Heart left ventricle (tissue), 16 donors: ENCODE data around the gene TUSC2. TPM values are rescaled to one million over a fixed set of nuclear protein-coding genes. Genes with fewer than 3 reads are reported as not detected.

ENCODE experiments used
- ATAC-seq, 4 donors: fragments of 200-7000 bp; cut with Tn5 transposase; one replicate each; pipeline ENCODE4 v1.9.1; 2020 to 2022; ENCODE audit warnings: moderate library complexity in 4 of 4, mild to moderate bottlenecking in 3 of 4, moderate number of reproducible peaks in 1 of 4
- DNase-seq, 5 donors: peaks; one replicate each; pipeline ENCODE4 v3.0.0-alpha.2; 2020
- H3K27ac ChIP-seq, 12 donors: fragments of 200-600 bp; sonication (generic) in 4 of 12; one replicate each; pipeline versions ENCODE4 v1.5.0 to v1.8.0; 2016 to 2022; ENCODE audit warnings: mild to moderate bottlenecking in 2 of 12
- H3K27me3 ChIP-seq, 9 donors: fragments of 200-600 bp; sonication (generic) in 2 of 9; one replicate each; pipeline versions ENCODE4 v1.5.1 to v1.8.0; 2016 to 2022; ENCODE audit warnings: mild to moderate bottlenecking in 3 of 9
- H3K36me3 ChIP-seq, 9 donors: fragments of 200-600 bp; sonication (generic) in 2 of 9; one replicate each; pipeline versions ENCODE4 v1.5.0 to v1.8.0; 2018 to 2022; ENCODE audit warnings: mild to moderate bottlenecking in 2 of 9
- H3K4me1 ChIP-seq, 12 donors: fragments of 200-600 bp; sonication (generic) in 4 of 12; one replicate each; pipeline versions ENCODE4 v1.5.0 to v1.8.0; 2016 to 2022; ENCODE audit warnings: mild to moderate bottlenecking in 3 of 12
- H3K4me3 ChIP-seq, 12 donors: fragments of 200-600 bp; sonication (generic) in 4 of 12; one replicate each; pipeline versions ENCODE4 v1.5.0 to v1.8.0; 2017 to 2022; ENCODE audit warnings: mild to moderate bottlenecking in 9 of 12, moderate library complexity in 4 of 12
- H3K9me3 ChIP-seq, 12 donors: fragments of 200-600 bp; sonication (generic) in 4 of 12; one replicate each; pipeline versions ENCODE4 v1.5.0 to v1.8.0; 2016 to 2022; ENCODE audit warnings: mild to moderate bottlenecking in 1 of 12
- POLR2A ChIP-seq, 2 donors: fragments of 450-650 bp; IDR thresholded peaks; one replicate each; pipeline ENCODE4 v1.6.1; 2017; ENCODE audit warnings: antibody characterized with exemption in 2 of 2, mild to moderate bottlenecking in 2 of 2, moderate library complexity in 2 of 2
- WGBS, 4 donors: extraction: QIAGEN DNeasy Blood & Tissue Kit in 2 of 4; methylation state at CpG; one replicate each; pipeline versions ENCODE4 v1.1.5 to v1.1.7; 2013 to 2018; 5-methylcytosine and 5-hydroxymethylcytosine counted together
- intact Hi-C, 10 donors: fragments of 100-400 bp; cut with DNase I; formaldehyde crosslinking; loops; one replicate each; pipeline versions ENCODE4 v1.11.1 to v1.14.2; 2022
- long read RNA-seq, 3 donors: library from polyadenylated mRNA; unstranded; transcript quantifications; one replicate each; pipeline ENCODE4 v2.0.0, GENCODE V29; 2020 to 2021
- polyA plus RNA-seq, 2 donors: library from polyadenylated mRNA; stranded (reverse); fragments of 200-250 nt; gene quantifications; one replicate each; pipeline ENCODE4 v1.2.3, GENCODE V29; 2013
- total RNA-seq, 9 donors: library from RNA; depleted of rRNA in 2 of 9; stranded (reverse); fragments of >200 nt in 2 of 9; fragmentation: NEBNext Ultra II Directional in 3 of 9; extraction: Animal tissue kit (Norgen Biotek cat#: 25700) in 3 of 9; gene quantifications; one replicate each; pipeline versions ENCODE4 v1.1.0 to v1.2.4, GENCODE V29; 2016 to 2023
- TF ChIP-seq, protein P1 (sequence below), 12 donors: fragments of 200-600 bp; sonication (generic) in 4 of 12; IDR thresholded peaks; one replicate each; pipeline versions ENCODE4 v1.5.0 to v1.8.0; 2018 to 2022; ENCODE audit warnings: antibody characterized with exemption in 12 of 12, mild to moderate bottlenecking in 5 of 12
- donor health status: ischemic (EF 13 %, LVEDD 7.1; RV severe dilation, severe dysfunction).
- donor health status: healthy with polysubstance abuse.
- donor health status: DM: no; HTN: yes; CAD: no.
- donor health status: DM: no; HTN: no; CAD: no.
- donor health status: ischemic (EF 25% LVEDD 6.9; RV normal size, moderate dysfunction).
- donor health status: ischemic (EF 25% LVEDD 5.7; RV mildly dilated, moderate dysfunction).
- donor health status: healthy.
- donor health status: DM: yes; HTN: yes; CAD: no.
- donor health status: ischemic (EF 35%, LVEDD 5.7; RV mildly dilated, moderate dysfunction).
- donor health status: nonischemic (EF 11% LVEDD 7.7; RV severe dilation, severe dysfunction).
- donor health status: DM: yes; HTN: yes; CAD: no.
- donor health status: PGD.
- donor health status: ischemic (EF 29% LVEDD 5.4; RV normal size, mild dysfunction).
- donor health status: nonischemic (EF 23%, LVEDD 6.1; RV moderate dilation, normal function).

The TUSC2 gene, protein sequence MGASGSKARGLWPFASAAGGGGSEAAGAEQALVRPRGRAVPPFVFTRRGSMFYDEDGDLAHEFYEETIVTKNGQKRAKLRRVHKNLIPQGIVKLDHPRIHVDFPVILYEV
- total RNA-seq (10 to 100 TPM; 24.5 to 34.9 (median 29.0) TPM), polyA plus RNA-seq (10 to 100 TPM; 27.6 to 68.1 TPM)
- long read RNA-seq, donor 1, transcript TUSC2-201 (3 exons, 1,691 nt): major isoform, 24 of 30 reads
- long read RNA-seq, donor 1, partial matches to known transcripts: 3 of 30 reads
- long read RNA-seq, donor 1, other reads (novel, unspliced or antisense): 1 of 30 reads
- long read RNA-seq, donor 2, transcript TUSC2-201 (3 exons, 1,691 nt): major isoform, 117 of 137 reads
- long read RNA-seq, donor 2, transcript TUSC2-206 (3 exons, 475 nt): minor isoform, 11 of 137 reads
- long read RNA-seq, donor 2, partial matches to known transcripts: 5 of 137 reads
- long read RNA-seq, donor 2, other reads (novel, unspliced or antisense): 4 of 137 reads
- long read RNA-seq, donor 3, transcript TUSC2-201 (3 exons, 1,691 nt): major isoform, 28 of 36 reads
- long read RNA-seq, donor 3, partial matches to known transcripts: 3 of 36 reads
- long read RNA-seq, donor 3, other reads (novel, unspliced or antisense): 3 of 36 reads

DNA sequence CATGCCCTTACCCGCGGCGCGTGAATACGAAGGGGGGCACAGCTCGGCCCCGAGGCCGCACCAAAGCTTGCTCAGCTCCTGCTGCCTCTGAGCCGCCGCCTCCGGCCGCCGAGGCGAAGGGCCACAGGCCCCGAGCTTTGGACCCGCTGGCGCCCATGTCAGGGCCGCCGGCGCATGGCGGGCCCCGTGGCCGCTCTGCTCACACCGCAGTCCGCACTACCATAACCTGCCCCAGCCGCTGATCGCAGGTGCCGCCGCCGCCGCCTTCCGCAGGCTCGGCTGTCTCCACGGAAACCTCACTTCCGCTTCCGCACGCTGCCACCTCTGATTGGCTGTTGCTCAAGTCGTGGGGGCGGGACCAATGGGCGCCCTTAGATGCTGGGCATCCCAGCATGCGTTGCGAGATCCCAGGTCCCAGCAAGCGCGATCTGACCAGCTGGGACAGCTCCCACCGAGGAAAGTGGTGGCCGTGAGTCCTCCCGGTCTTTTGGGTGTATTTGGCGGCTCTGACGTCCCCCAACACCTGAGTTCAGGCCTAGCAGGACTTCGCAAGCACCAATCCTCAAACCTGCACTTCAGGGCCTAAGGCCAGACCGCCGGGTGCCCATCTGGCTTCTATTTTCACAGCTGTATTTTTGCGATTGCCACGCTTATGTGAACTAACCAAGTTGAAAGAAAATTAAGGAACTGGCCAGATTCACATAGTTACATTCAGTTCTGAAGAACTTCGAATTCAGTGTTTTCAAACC lies at the start of gene TUSC2:
Gene TUSC2, minus strand, starts transcription at position 281 of the 749 bp plus-strand sequence. Its CDS starts 124 bp downstream, at position 157.
- peaks cover 5 to 58% (median 40%) of the 10 kb centered on the region in 12 donors for H3K4me1 ChIP-seq
- 3 to 6% (median 3%) methylated on average over 33 to 55 of the region's 55 CpGs for WGBS, 4 donors
- peak within 1 kb of the TSS; percentile 59 to 93 (median 84) for H3K27ac ChIP-seq
- no peaks in the 10 kb centered on the region for H3K27me3 ChIP-seq
- no peaks in the 10 kb centered on the region for H3K9me3 ChIP-seq
- DNase-seq (peak; percentile 96 to 99 (median 98)), ATAC-seq (peak; percentile 67 to 86 (median 84))
- intact Hi-C loops: loop anchor here in 4 of 10 donors (5.0 to 10.0 kb wide), 3 partner anchors 36 to 73 kb away; partner anchors contain the start of genes LSMEM2 (in 2 of the 4) and IFRD2 (in 1 of the 4)
- H3K36me3 ChIP-seq: peaks cover 0 to 57% (median 51%) of the 10 kb centered on the region in 9 donors
- H3K4me3 ChIP-seq: peak within 1 kb of the TSS; percentile 69 to 100 (median 90)
- TF ChIP-seq POLR2A (IDR thresholded peaks at IDR 0.05): peak; percentile 28 to 82
- TF ChIP-seq, protein P1, sequence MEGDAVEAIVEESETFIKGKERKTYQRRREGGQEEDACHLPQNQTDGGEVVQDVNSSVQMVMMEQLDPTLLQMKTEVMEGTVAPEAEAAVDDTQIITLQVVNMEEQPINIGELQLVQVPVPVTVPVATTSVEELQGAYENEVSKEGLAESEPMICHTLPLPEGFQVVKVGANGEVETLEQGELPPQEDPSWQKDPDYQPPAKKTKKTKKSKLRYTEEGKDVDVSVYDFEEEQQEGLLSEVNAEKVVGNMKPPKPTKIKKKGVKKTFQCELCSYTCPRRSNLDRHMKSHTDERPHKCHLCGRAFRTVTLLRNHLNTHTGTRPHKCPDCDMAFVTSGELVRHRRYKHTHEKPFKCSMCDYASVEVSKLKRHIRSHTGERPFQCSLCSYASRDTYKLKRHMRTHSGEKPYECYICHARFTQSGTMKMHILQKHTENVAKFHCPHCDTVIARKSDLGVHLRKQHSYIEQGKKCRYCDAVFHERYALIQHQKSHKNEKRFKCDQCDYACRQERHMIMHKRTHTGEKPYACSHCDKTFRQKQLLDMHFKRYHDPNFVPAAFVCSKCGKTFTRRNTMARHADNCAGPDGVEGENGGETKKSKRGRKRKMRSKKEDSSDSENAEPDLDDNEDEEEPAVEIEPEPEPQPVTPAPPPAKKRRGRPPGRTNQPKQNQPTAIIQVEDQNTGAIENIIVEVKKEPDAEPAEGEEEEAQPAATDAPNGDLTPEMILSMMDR (IDR thresholded peaks at IDR 0.05): peak in 1 of 12 donors; percentile 11

DNA sequence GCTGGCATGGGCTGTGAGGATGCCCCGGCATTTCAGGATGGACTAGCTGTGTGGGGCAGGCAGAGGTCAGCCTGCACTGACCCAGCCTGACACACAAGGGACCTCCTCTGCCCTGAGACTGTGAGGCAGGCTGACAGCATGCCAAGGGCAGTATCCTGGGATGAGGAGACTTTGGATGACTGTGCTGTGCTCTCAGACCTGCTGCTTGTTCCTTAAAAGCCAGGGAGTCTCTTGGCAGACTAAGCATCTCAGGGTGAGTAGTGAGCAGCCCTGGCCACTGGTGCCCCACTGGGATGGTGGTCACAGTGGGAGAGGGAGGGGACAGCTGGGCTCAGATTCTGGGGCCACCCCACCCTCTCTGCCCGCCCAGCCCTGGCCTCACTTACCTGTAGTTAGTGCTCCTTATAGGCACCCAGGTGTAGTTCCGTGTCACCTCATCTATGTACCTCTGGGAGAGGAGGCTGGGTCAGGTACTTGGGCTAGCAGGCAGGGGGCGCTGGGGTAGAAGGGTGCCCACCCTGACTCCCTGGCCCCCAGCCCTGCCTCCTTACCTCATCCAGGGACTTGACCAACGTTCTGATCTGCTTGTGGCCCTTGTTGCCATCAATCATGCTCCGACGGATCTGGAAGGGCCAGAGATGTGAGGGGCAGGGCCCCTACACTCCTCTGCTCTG lies 47.4 kb upstream of the TUSC2 start:
- 72 to 79% (median 74%) methylated on average over 7 of the region's 7 CpGs for WGBS, 4 donors
- no peak overlapping the region for H3K4me3 ChIP-seq
- H3K27me3 ChIP-seq: no peaks in the 10 kb centered on the region
- TF ChIP-seq, protein P1 (IDR thresholded peaks at IDR 0.05): no peak
- TF ChIP-seq POLR2A (IDR thresholded peaks at IDR 0.05): no peak
- no peaks in the 10 kb centered on the region for H3K4me1 ChIP-seq
- intact Hi-C loops: no loop called here
- ATAC-seq: no peak
- DNase-seq: no peak
- H3K9me3 ChIP-seq: no peaks in the 10 kb centered on the region
- no peaks in the 10 kb centered on the region for H3K36me3 ChIP-seq
- no peak overlapping the region for H3K27ac ChIP-seq

DNA sequence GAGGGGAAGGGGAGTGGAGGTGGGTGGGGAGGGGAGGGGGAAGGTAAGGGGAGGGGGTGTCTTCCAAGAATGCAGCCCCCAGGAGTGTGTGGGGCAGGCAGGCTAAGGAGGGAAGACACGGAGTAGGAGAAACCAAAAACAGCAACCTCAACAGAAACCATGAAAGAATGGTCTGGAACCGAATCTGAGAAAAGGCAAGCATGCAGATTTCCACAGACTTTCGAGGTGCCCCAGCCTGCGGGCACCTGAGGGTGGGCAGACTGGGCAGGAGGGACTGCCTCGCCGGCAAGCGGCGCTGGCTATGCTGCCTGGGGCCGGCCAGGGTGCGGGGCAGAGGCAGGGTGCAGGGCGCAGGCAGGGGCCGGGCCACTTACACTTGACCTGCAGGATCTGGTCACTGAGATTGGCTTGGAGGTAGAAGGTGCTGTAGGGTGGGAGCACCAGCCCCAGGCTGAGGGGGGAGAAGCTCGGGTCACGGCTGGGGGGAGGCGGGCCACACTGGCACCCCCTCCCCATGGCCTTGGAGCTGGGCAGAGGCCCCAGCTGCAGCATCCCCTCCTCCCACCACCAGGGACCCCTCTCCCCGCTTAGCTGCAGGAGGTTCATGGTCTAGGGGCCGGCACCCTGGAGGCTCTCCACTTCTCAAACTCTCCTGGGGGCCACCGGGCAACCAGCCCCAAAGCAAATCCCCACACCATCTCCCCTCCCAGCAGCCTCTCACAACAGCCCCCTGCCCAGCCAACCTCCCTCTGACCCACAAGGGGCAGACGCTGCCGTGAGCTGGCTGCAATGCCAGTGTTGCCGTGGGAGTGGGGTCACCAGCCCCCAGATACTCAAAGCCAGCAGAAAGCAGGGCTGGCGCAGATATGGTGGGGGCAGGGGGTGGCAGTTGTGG lies 46.6 kb upstream of the TUSC2 start:
- intact Hi-C loops: no loop called here
- H3K9me3 ChIP-seq: no peaks in the 10 kb centered on the region
- ATAC-seq (no peak), DNase-seq (no peak)
- no peak overlapping the region for H3K27ac ChIP-seq
- 82 to 85% (median 83%) methylated on average over 14 to 22 of the region's 22 CpGs for WGBS, 4 donors
- no peaks in the 10 kb centered on the region for H3K27me3 ChIP-seq
- TF ChIP-seq, protein P1 (IDR thresholded peaks at IDR 0.05): no peak
- no peak overlapping the region for H3K4me3 ChIP-seq
- no peaks in the 10 kb centered on the region for H3K4me1 ChIP-seq
- H3K36me3 ChIP-seq: no peaks in the 10 kb centered on the region
